HG02885 (cell line): ENCODE measurements around the gene LRMDA.

Source experiments
- ATAC-seq: cut with Tn5 transposase; IDR thresholded peaks from one replicate; pipeline ENCODE4 v1.9.1; 2021; ENCODE audit warnings: mild to moderate bottlenecking; ENCODE audit not compliant: unreplicated experiment, poor library complexity

The LRMDA gene

GRCh38 chr10:76352300-76352699 lies 920.9 kb downstream of the LRMDA start:
- ATAC-seq: no peak

- no peak for ATAC-seq
Measured at GRCh38 chr10:76353237-76353851, 921.9 kb downstream of the LRMDA start.

- ATAC-seq: no peak
Measured at GRCh38 chr10:76354212-76354738, 922.9 kb downstream of the LRMDA start.

DNA sequence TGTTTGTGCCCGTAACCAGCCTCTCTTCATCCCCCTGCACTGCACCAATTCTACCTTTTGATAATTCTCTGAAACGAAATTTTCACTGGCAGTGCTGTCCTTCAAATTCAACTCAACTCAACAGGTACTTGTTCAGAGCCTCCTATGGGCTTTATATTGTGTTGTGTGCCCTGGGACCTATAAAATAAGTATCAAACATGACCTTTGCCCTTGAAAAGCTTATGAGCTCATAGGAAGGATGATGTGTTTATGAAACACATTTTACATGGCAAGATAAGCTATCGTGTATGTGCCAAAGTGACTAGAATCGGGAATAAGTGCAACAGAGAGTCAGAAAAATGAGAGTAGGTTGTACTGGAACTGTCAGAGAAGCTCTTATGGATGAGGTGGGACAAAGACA lies 923.5 kb downstream of the LRMDA start:
- ATAC-seq: no peak

- no peak for ATAC-seq
Measured at GRCh38 chr10:76356557-76356956, 925.1 kb downstream of the LRMDA start.

DNA sequence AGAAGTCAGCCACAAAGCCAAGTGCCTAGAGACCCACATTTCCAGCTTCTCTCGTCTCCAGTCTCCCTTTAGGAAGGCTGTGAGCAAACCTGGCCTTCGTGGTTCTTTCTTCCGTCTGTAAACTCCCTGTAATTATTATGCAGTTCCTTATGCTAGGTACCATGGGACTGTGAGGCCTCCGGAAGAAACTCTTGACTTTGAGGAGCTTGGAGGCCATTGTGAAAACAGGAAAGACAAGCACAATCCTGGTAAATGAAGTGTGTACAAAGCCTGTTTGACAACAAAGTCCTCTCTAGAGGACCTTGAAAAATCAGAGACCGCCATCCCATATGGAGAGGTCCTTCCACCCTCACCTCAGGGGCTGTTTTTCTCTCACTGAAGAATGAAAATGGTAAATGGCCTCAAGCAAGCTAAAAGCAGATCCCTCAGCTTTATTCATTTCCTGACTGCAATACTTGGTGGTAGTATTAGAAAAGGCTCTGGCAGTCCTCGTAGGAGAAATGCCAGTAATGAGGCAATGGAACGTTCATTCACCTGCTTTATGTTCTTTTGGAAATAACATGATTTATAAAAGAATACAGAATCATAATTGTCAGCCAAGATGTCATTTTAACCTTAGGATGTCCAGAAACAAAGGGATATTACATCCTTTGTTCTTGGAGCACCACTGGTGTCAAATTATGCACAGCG lies 926.4 kb downstream of the LRMDA start:
- ATAC-seq: no peak

DNA sequence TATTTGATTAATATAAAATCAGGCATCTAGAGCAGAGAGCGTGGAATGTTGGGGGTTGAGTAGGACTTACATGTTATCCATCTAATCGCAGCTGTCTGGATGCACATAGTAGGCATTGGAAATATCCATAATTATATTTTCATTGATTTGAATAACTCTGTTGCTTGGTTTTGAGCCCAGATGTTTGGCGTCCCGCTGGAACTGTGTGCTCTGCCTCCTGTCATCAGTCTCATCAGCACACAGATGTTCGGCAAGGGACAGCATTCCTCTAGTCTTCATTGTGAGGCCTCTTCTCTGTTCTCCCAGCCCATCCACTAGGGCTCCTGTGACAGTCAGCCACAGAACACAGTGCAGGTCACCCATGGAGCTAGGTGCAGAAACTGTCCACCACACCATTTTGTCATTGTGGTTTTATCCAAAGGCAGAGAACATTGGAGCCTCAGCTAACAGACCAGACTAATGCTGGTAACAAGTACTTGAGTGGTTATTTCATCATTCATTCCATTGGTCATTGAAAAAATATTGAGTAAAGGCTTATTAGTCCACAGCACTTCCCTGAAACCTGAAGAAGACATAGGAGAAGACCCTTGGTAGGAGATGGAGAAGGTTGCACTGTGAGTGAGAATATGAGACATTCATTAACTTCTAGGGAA lies 927.4 kb downstream of the LRMDA start:
- no peak for ATAC-seq

- no peak for ATAC-seq
Measured at GRCh38 chr10:76375761-76376160, 944.3 kb downstream of the LRMDA start.

- no peak for ATAC-seq
Measured at GRCh38 chr10:76382381-76382851, 951.0 kb downstream of the LRMDA start.

GRCh38 chr10:76388321-76389023 lies 957.0 kb downstream of the LRMDA start:
- ATAC-seq: no peak

- ATAC-seq: no peak
Measured at GRCh38 chr10:76393875-76394706, 962.7 kb downstream of the LRMDA start.

GRCh38 chr10:76394707-76395042 lies 963.3 kb downstream of the LRMDA start:
- no peak for ATAC-seq

- no peak for ATAC-seq
Measured at GRCh38 chr10:76395251-76395650, 963.8 kb downstream of the LRMDA start.

DNA sequence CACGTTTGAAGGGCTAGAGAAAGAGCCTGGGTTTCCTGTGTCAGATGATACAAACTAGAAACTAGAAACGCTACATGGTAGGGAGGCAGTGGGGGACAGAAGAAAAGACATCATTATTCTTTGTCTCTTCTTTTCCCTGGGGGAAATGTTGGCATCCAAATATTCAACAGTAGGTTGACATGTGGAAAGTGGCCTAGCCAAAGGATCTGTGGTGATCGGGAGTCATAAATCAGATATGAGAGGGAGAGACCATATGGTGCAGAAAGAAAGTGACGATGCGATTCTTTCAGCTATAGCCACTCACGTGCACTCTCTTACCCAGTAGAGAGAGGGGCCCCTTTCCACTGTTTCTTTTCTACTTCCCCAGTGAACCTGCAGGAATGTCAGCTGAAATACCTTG lies 964.7 kb downstream of the LRMDA start:
- no peak for ATAC-seq

DNA sequence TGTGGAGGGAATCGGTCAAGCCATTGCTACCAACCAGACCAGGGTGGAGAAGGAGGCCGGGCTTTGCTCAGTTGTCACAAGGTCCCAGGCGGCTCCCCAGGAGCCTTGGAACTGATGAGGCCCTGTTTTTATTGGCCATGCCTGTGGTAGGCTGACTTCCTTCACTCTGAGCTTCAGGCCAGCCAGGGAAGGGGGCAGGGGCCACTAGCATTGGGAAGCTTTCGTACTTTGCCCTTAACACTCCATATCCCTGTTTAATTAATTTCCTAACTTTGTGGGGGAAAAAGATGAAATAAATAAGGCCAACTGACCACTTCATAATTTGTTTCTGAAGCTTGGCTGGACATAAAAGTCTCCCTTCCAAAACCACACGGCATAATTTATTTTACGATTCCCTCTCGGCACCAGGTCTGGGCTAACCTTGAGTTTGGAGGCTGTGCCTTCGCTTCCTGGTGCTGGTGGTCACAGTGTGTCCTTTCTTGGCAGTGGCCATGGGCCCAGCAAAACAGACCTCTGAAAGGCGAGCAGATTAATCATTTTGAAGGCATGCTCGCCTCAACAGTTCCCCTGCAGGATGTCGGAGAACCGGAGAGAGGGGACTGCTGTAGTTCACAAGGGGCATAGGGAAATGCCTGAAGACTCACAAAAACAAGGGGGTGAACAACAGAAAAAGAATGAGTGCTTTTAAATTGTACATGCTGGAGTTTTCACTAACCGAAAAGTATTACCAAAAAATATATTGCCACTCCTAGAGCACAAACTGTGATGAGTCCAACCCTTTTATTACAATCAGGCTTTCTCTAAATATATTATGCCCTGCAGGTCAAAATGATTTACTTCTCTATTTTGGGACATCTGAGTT lies 966.0 kb downstream of the LRMDA start:
- no peak for ATAC-seq

GRCh38 chr10:76398043-76398710 lies 966.8 kb downstream of the LRMDA start:
- ATAC-seq: no peak

DNA sequence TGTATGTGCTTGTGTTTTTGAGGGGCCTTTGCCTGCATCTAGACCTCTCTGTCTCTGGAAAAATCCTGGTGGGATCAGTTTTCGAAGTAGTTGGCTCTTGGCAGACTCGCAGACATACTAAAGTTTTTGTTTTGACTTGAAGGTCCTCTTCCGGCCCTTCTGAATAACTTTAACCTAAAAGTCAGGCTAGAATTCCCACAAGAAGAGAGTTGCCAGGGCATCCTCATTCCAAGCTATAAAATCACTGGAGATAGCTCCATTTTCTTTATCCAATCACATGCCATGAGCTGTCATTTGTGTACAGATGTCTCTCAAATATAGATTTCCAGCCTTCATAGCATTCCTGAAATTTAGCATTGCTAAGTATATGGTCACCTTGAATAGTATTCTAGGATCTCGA lies 967.8 kb downstream of the LRMDA start:
- ATAC-seq: no peak

- no peak for ATAC-seq
Measured at GRCh38 chr10:76401006-76401405, 969.6 kb downstream of the LRMDA start.

- no peak for ATAC-seq
Measured at GRCh38 chr10:76403912-76404311, 972.5 kb downstream of the LRMDA start.
